SHP77 (cell line): ENCODE measurements around the gene SCN2B.

ENCODE experiments used
- DNase-seq, 2 experiments: peaks; one replicate each; lab custom pipeline; 2025; lab: John Stamatoyannopoulos, UW

Gene SCN2B, protein sequence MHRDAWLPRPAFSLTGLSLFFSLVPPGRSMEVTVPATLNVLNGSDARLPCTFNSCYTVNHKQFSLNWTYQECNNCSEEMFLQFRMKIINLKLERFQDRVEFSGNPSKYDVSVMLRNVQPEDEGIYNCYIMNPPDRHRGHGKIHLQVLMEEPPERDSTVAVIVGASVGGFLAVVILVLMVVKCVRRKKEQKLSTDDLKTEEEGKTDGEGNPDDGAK

DNA sequence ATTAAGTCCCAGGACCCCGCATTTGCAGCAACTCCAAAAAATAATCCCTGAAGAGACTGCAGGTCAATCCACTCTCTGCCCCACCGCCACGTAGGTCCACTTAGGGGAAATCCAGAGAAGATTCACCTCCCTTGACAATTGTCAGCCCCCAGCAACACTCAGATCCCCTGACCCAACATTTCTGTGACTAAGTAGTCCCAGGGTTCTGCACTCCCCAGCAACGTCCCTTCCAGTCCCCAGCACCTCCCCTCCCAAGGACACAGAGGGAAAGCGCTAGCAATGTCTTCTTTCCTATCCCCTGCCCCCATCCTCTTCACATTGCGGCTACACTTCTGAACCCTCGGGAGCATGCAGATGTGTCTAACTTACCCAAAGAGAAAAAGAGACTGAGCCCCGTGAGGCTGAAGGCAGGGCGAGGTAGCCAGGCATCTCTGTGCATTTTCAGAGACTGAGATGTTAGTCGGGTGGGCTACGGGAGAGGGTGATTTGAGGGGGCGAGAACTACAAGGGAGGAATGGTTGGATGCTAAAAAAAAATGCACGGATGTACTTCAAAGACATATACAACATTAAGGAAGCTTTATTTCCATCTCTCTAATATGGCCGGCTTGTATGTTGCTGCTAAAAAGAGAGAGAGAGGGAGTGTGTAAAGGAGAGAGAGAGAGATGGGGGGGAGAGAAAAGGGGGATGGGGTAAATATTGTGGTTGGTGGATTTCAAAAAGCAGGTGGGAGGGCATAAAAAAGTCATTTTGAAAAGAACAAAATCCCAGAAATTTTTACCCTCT is at the start of gene SCN2B:
Gene SCN2B, minus strand, starts transcription at position 647 of the 785 bp plus-strand sequence. Its CDS starts 208 bp downstream, at position 439.
- no peak for DNase-seq

DNA sequence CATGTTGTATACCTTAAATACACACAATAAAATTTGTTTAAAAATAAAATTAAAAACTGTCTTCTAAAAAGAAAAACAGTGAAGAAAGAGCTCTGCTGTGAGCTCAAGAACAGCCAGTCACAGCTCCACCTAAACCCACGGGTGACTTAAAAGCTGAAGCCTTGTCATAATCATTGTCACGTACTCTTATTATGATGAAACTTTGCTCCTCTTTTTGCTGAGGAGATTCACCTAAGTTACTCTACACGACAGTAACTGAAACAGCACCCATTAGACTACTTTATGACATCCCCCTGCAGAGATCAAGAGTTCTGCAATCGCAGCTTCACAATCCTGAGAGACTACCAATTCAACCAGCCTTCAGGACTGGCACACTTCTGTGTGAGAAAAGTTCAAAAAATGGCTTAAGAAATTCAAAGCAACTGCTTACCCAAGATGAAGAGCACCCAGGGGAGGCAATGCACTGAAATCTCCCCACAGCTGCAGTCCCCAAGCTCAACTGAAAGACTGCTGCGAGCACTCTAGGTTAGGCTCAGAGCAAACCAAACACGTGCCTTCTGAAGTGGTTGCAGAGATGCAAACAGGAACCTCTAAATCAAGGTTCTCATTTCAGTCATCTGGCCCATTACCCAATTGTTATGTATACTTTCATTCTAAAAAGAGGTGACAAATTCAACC is 48.2 kb upstream of the SCN2B start, which contains the start of gene JAML:
Gene JAML, minus strand, starts transcription at position 501 of the 678 bp plus-strand sequence. CDS start 10,145 bp downstream, outside the sequence.
- no peak for DNase-seq

DNA sequence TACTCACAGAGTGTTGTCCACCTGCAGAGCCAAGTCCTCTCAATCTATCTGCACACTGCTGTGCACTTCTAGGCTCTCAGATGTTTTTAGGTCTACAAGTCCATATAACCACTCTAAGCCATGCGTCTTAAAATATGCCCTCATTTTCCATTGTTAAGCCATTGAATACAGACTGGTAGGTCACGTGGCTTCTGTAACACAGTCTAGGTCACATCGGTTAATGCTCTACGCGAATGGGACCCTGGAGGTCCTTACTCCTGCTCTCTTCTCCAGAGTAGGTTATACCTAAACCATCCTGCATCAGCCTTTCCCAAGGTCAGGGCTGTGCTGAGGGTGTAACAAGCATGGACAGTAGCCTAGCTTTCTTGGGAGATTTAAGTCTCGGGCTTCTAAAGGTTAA is 47.6 kb upstream of the SCN2B start:
- DNase-seq = no peak

- DNase-seq = no peak
These were observed 47.1 kb upstream of the SCN2B start for GRCh38 chr11:118223570-118223969.

DNA sequence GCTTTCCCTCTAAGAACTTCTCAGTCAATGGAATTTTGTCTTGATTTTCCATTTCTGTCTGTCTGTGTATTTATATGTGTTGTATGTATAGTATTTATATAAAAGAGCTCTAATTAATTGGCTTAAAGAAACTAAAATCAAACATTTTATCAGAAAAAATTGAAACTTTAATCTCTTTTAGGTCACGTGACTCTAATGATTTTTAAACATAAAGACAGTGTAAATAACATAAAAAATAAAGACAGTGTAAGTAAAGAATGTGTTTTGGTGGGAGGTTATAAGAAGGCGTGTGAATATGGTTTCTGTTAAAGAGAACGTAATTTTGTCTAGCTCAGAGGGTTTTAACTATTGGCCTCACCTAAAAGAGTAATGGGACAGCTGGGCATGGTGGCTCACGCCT is 46.0 kb upstream of the SCN2B start:
- no peak for DNase-seq

DNA sequence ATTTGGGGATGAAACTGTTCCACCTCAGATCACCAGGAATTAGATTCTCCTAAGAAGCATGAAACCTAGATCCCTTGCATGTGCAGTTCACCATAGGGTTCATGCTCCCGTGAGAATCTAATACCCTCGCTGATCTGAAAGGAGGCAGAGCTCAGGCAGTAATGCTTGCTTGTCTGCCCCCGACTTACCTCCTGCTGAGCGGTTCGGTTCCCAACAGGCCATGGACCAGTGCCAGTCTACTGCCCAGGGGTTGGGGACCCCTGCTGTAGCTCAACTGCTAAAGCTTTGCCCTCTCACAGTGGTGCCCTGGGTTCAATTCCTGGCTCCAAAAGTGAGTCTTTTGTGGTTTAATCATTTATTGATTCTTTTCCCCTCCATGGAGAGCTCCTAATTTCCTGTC is 45.0 kb upstream of the SCN2B start:
- no peak for DNase-seq

GRCh38 chr11:118219732-118220131 is 43.3 kb upstream of the SCN2B start:
- no peak for DNase-seq

GRCh38 chr11:118219244-118219643 is 42.8 kb upstream of the SCN2B start:
- DNase-seq = no peak

DNA sequence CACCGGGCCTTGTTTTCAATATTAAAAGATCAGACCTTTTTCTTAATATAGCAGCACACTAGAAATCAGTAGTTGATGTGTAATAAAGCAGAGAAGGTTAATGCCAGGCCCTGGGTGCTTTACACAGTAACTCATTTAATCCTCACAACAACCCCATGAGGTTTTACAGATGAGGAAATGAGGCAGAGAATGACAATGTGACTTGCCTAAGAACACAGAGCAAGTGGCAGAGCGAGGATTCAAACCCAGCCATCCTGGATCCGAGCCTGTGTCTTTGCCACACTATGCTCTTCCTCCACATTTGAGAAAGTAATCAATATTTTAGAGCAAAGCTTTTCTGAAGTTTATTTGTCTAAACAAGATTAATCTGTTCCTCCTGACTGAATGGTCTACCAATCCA is 41.1 kb upstream of the SCN2B start:
- DNase-seq = no peak

DNA sequence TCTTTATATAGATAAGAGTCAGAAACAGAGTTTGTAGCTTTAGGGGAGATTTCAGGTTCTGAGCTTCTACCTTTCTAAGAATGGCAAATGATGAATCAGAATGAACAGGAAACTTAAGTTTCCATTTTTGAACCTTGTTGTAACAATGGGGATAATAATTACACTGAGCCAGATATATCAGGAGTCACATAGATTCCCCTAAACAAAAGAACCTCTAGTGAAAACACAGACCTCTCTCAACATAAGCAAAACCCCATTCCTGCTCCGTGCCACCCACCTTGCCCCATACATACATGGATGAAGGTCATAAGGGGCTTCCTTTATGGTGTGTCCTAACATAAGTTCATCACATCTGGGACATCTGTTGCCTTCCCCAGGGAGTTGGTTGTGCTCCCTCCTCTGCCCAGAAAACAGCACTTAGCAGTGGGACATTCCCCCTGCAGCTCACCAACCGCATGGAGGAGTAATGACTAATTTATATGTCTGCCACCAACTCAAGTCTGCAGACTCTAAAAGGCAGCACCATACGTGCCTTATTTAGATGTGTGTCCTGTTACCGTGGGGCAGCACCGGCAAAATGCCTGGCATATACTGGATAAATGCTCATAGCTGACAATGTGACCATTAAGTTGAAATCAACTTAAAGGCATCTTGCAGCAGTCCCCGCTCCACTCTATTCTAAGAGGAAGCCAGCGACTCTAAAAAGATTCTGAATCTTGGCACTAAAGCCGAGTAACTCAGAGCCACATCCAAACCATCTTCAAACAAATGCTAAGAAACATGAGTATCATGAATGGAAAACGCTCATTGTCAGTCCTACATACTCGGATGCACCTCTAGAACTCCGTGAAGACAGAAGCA is 40.4 kb upstream of the SCN2B start:
- no peak for DNase-seq

DNA sequence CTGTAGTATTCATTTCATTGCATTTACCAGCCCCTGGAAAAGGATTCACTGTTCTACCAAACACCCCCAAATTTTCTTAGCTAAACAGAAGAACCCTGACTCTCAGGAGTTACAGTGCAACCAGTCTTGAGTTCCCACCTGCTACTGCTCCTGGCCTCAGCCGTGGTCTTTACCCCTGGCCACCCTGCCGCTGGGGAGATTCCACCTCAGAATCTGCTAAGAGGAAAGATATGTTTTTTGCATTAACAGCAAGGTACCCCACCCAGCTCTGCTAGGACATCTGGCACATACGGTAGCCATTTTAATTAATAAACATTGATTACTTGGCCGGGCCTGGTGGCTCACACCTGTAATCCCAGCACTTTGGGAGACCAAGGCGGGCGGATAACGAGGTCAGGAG is 39.3 kb upstream of the SCN2B start:
- no peak for DNase-seq

DNA sequence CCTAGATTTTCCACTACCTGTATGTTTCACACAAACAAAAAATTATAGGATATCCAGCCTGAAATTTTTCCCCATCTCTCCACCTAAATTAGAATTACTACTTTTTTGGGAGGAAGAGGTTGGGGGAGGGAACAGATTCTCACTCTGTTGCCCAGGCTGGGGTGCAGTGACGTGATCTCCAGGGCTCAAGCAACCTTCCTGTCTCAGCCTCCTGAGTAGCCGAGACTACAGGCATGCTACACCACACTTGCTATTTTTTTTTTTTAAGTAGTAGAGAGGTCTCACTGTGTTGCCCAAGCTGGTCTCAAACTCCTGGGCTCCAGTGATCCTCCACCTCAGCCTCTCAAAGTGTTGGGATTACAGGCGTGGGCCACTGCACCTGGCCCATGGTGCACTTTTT is 38.8 kb upstream of the SCN2B start:
- no peak for DNase-seq

- no peak for DNase-seq
These were observed 37.9 kb upstream of the SCN2B start for GRCh38 chr11:118214210-118214914.

GRCh38 chr11:118213781-118214180 is 37.3 kb upstream of the SCN2B start:
- DNase-seq = no peak

DNA sequence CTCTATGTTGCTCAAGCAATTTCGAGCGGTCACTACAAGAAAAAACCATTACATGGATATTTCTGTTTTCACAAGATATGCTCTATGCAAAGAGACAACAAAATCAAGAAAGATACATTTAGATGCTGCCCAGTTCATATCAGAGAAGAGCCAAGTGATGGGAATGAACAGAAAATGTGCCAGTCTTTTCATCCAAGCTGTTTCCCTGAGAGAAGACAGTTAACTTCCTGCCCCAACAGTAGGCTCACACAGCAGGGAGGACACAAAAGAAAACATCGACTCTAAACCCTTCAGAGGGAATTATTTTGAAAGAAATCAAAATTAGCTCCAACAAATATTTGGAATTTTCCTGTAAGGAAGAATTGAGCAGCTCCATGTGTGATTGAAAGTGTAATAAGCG is 36.8 kb upstream of the SCN2B start:
- DNase-seq = no peak

DNA sequence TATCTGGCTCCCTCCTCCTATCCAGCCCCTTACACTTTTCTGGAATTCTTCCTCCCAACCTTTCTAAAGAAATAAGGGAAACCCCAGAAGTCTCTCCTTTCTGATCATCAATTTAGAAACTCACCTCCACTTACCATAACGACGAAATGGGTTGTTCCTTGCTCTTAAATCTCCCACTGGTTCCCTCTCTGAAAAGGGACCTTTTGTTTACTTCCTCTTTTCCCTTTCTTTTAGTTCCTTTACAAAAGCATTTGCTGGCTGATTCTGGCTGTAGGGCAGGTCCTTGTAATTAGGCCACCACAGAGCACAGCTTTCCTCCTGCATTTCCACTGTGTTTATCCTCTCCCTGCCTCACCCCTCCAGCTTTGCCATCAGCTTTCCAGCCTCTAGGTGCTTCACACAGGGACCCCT is 36.3 kb upstream of the SCN2B start:
- DNase-seq = no peak

- no peak for DNase-seq
These were observed 35.8 kb upstream of the SCN2B start for GRCh38 chr11:118212131-118212725.

DNA sequence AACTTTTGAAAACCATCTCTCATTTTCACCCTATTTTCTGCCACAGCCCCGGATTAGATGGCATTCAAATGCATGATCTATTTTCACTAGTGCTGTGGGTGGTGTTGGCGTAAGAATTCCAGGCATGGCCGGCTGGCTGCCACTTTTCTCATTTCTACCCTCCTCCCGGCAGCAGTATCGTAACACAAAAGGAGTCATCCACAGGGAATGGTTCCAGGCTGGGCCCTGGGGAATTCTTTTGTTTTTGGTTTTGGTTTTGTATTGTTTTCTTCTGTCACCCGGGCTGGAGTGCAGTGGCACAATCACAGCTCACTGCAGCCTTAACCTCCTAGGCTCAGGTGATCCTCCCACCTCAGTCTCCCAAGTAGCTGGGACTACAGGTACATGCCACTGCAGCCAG is 34.6 kb upstream of the SCN2B start:
- DNase-seq = no peak

DNA sequence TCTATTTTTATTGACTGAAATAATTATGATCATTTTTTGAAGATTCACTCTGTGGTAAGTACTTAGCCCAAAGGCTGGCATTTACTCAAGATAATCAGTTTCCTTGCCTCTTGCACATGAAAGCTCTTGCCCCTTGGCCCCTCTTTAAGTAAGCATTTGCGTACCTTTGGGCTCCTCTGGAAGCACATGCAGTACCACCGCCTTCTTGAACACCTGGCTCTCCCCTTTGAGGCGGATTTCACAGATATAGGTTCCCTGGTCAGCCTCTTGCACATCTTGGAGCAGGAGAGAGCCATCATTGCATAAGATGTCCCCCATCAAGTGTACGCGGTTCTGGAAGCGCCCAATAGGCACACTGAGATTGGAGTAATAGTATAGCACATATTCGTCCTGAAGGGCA is 33.9 kb upstream of the SCN2B start:
- DNase-seq = no peak

- no peak for DNase-seq
These were observed 32.6 kb upstream of the SCN2B start for GRCh38 chr11:118209033-118209432.

- DNase-seq = no peak
These were observed 30.6 kb upstream of the SCN2B start for GRCh38 chr11:118207079-118207478.
